ENCODE results near the gene PHB1.

Gene PHB1

DNA sequence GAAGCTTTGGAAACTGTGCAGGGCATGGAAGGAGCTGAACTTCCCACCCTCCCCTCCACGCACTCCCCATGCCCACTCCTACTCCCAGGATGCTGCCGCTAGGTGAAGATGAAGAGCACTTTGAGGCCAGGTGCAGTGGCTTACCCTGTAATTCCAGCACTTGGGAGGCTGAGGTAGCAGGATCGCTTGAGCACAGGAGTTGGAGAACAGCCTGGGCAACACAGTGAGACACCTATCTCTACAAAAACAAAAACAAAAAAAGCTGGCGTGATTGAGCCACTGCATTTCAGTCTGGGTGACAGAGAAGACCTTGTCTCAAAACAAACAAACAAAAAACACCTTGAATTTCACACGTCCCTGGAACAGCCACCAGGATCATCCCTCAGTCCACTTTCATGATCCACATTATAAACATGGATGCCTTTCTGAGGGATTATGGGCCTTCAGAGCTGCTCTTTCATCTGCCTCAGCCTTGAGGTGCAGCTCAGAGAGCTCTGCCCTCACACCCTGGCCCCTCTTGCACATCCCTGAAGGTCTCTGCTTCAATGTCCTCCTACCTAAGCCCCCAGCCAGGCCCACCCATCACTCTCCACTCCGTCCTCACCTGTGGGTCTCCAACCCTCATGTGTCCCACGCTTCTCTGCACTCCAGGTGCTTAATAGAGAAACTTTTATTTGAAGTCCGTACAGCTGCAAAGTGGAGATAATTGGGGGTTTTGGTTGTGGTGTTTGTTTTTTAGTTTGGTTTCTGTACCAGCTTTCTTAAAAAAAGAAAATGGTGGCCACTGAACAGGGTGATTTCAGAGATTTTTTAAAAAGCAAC is 25.8 kb downstream of the PHB1 start:
- Histone ChIP-seq H3K4me2 (ENCODE audit: low read length) (no peak overlapping the region), H2AFZ (no peak overlapping the region), H3K79me2 (no peaks in the 10 kb centered on the region), H3K27me3 (ENCODE audit: control insufficient read depth, insufficient read depth, low read length) (no peaks in the 10 kb centered on the region), H3K4me3 (ENCODE audit: low read depth, low read length) (no peak overlapping the region), H3K4me1 (no peaks in the 10 kb centered on the region), H3K9me3 (ENCODE audit: control insufficient read depth, low read length) (no peaks in the 10 kb centered on the region), H3K36me3 (ENCODE audit: control insufficient read depth, insufficient read depth, low read length) (no peaks in the 10 kb centered on the region), H3K9ac (no peak overlapping the region), H3K27ac (no peak overlapping the region)
- TF ChIP-seq, protein P1, sequence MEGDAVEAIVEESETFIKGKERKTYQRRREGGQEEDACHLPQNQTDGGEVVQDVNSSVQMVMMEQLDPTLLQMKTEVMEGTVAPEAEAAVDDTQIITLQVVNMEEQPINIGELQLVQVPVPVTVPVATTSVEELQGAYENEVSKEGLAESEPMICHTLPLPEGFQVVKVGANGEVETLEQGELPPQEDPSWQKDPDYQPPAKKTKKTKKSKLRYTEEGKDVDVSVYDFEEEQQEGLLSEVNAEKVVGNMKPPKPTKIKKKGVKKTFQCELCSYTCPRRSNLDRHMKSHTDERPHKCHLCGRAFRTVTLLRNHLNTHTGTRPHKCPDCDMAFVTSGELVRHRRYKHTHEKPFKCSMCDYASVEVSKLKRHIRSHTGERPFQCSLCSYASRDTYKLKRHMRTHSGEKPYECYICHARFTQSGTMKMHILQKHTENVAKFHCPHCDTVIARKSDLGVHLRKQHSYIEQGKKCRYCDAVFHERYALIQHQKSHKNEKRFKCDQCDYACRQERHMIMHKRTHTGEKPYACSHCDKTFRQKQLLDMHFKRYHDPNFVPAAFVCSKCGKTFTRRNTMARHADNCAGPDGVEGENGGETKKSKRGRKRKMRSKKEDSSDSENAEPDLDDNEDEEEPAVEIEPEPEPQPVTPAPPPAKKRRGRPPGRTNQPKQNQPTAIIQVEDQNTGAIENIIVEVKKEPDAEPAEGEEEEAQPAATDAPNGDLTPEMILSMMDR (IDR thresholded peaks at IDR 0.05), result no peak

DNA sequence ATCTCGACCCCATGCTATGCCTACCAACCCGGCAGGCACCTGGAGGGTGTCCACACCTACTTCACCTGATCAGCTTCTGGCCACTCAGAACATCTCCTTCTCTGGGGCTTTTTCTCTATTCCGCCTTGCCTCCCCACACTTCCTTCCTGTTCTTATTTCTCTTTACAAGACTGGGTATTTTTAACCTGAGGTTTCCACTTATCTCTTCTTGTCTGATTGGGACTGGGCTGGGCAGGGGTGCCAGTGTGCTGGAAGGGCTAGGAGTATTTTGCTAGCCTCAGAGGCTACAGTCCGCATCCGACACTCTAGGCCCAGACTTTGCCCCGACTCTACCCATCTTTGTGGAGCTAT is 26.4 kb downstream of the PHB1 start:
- Histone ChIP-seq H3K36me3 (ENCODE audit: control insufficient read depth, insufficient read depth, low read length) (no peaks in the 10 kb centered on the region), H3K9me3 (ENCODE audit: control insufficient read depth, low read length) (no peaks in the 10 kb centered on the region), H3K4me2 (ENCODE audit: low read length) (no peak overlapping the region), H2AFZ (no peak overlapping the region), H3K27ac (no peak overlapping the region), H3K4me1 (no peaks in the 10 kb centered on the region), H3K27me3 (ENCODE audit: control insufficient read depth, insufficient read depth, low read length) (no peaks in the 10 kb centered on the region), H3K9ac (no peak overlapping the region), H3K4me3 (ENCODE audit: low read depth, low read length) (no peak overlapping the region), H3K79me2 (no peaks in the 10 kb centered on the region)
- TF ChIP-seq, protein P1 (IDR thresholded peaks at IDR 0.05), result no peak

DNA sequence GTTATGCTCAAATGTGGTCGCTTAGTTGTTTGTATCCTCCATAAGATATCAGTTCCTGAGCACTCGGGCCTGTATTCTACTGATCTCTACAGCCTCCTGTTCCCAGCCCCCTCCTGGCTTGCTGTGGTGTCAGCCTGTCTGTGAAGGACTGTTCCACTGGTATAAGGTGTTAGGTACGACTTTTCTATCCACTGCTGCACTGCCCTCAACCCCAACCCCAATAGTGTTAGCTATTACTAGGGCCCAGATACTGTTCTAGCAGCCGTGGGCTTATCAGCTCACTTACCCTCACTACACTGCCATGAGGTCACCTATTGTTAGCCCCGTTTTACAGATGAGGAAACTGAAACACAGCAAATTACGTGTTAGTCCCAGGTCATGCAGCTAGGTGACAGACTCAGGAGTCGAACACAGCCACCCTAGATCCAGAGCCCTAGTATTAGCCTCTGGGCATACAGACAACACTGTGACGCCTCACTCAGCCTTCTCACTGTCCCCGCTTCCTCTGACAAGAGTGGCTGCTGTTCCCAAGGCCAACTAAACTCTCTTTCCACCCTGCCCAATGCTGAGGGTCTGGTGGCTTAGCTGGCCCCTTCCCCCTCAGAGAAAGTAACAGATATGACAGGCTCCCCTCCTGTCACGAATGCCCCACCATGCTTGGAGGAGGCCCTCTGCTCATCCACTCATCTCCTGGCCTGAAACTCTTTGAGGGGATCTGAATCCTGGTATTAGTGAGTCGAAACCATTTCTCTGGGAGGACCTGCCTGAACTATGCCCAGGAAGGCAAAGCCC is 27.0 kb downstream of the PHB1 start:
- Histone ChIP-seq H3K27ac (no peak overlapping the region), H3K4me3 (ENCODE audit: low read depth, low read length) (no peak overlapping the region), H2AFZ (no peak overlapping the region), H3K4me2 (ENCODE audit: low read length) (no peak overlapping the region), H3K4me1 (no peaks in the 10 kb centered on the region), H3K79me2 (no peaks in the 10 kb centered on the region), H3K9ac (no peak overlapping the region), H3K36me3 (ENCODE audit: control insufficient read depth, insufficient read depth, low read length) (no peaks in the 10 kb centered on the region), H3K9me3 (ENCODE audit: control insufficient read depth, low read length) (no peaks in the 10 kb centered on the region), H3K27me3 (ENCODE audit: control insufficient read depth, insufficient read depth, low read length) (no peaks in the 10 kb centered on the region)
- TF ChIP-seq, protein P1 (IDR thresholded peaks at IDR 0.05), result no peak

DNA sequence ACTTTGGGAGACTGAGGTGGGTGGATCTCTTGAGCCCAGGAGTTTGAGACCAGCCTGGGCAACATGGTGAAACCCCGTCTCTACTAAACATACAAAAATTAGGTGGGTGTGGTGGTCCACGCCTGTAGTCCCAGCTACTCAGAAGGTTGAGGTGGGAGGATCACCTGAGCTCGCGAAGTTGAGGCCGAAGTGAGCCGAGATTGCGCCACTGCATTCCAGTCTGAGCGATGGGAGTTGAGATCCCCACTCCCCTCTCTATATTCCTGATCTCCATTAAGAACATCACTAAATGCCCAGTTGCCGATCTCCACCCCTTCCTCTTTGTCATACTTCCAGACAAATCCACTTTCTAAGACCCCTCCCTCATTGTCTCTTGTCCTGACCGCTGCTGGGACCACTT is 28.3 kb downstream of the PHB1 start:
- TF ChIP-seq, protein P1 (IDR thresholded peaks at IDR 0.05), result no peak
- Histone ChIP-seq H3K27me3 (ENCODE audit: control insufficient read depth, insufficient read depth, low read length) (no peaks in the 10 kb centered on the region), H3K4me2 (ENCODE audit: low read length) (no peak overlapping the region), H3K9ac (no peak overlapping the region), H3K79me2 (no peaks in the 10 kb centered on the region), H3K27ac (no peak overlapping the region), H3K4me3 (ENCODE audit: low read depth, low read length) (no peak overlapping the region), H3K4me1 (no peaks in the 10 kb centered on the region), H3K36me3 (ENCODE audit: control insufficient read depth, insufficient read depth, low read length) (no peaks in the 10 kb centered on the region), H3K9me3 (ENCODE audit: control insufficient read depth, low read length) (no peaks in the 10 kb centered on the region), H2AFZ (no peak overlapping the region)

Measured in parathyroid adenoma (tissue), 2 donors.